Stimulated activated CD4-positive, alpha-beta T cell treated with anti-CD3 and anti-CD28 coated beads, Interleukin-2, amount 100 ng/mL, for 4 hours (primary cell): ENCODE measurements around the gene DCUN1D2.

Experiments
- DNase-seq: peaks from one replicate; pipeline ENCODE4 v3.0.0-alpha.2; 2020; ENCODE audit warnings: low read depth

The DCUN1D2 gene

GRCh38 chr13:113422807-113423519 is 67.5 kb downstream of the DCUN1D2 start:
- no peak for DNase-seq

DNA sequence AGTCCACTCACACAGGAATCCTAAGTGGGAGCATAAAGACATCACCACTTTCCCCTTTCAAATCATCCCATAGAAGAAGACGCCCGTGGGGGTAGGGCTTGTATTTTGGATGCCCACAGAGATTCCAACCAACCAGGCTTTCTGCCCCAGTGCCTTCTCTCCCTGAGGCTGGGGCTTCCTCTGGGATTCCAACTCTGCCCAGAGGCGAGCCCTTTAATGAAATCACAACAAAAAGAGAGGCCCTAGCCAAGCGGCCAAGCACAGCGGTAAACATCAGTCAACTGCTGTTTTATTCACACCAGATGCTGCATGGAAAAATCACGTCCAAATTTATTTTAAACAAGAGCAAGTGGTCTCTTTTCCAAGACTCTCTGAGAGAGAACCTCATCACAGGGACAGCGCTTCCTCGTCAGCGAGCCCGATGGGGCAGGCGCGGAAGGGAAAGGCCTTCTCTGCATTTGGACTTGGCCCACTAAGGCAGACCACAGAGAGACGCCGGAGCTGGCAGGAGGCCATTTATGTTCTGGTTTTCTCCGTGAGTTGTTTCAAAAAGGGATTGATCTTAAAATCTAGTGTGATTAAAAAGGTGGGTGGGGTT is 68.7 kb downstream of the DCUN1D2 start:
- no peak for DNase-seq

DNA sequence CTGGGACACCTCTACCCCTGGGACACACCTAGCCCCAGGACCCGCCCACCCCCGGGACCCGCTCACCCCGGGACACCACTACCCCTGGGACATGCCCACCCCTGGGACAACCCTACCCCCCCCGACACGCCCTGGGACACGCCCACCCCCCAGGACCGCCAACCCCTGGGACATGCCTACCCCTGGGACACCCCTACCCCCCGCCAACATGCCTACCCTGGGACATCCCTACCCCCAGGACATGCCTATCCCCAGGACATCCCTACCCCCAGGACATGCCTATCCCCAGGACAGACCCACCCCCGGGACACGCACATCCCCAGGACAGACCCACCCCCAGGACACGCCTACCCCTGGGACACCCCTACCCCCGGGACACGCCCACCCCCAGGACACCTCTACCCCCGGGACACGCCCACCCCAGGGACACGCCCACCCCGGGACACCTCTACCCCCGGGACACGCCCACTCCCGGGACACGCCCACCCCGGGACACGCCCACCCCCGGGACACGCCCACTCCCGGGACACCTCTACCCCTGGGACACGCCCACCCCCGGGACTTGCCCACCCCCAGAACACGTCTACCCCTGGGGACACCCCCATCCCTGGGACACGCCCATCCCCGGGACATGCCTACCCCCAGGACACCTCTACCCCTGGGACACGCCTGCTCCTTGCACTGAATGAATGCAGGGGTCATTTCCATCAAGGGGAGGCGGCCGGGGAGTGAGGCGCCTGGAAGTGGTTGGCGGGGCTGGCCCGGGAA is 69.5 kb downstream of the DCUN1D2 start:
- no peak for DNase-seq

- no peak for DNase-seq
These were observed 70.3 kb downstream of the DCUN1D2 start for GRCh38 chr13:113420232-113420631.

DNA sequence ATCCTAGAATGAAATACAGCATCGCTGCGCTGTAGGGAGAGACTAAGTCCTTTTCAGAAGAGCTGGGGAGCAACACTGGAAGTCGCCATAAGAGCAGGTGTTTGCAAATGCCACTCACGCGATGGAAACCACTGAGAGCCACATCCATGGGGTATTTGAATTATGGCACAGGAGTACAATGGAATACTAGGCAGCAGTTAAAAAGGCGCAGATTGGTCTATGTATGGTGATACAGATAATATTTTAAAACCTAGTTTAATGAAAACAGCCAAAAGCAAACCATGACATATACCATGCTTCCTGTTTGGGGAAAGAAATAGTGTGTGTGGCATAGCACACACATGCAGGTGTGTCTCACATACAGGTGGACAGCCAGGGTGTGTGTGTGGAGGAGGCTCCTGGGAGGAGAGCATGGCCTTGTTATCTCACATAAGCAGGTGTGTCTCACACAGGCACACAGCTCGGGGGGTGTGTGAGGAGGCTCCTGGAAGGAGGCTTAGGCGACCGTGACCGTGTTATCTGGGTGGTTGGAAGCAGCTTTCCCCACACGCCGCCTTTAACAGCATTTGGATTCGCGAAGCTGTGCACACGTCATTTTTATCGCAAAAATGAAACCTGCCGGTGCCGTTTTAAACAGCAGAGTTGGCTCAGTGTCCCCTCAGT is 70.8 kb downstream of the DCUN1D2 start:
- no peak for DNase-seq

DNA sequence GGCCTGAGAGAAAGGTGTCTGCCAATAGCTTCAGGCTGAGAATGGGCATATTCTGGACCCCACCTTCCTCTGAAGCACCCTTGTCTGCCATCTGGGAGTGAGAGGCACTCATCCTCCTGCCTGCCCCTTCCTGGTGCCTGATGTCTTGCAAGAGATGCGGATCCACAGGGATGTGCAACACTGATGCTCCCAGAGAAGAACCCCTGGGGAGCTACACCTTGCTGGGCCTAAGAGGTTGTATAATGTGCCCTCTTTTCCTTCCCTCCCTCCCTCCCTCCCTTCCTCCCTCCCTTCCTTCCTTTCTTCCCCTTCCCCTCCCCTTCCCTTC is 71.8 kb downstream of the DCUN1D2 start:
- DNase-seq: no peak

GRCh38 chr13:113417836-113418721 is 72.4 kb downstream of the DCUN1D2 start:
- no peak for DNase-seq

GRCh38 chr13:113417008-113417751 is 73.3 kb downstream of the DCUN1D2 start:
- no peak for DNase-seq

GRCh38 chr13:113415825-113416224 is 74.7 kb downstream of the DCUN1D2 start:
- DNase-seq: no peak

DNA sequence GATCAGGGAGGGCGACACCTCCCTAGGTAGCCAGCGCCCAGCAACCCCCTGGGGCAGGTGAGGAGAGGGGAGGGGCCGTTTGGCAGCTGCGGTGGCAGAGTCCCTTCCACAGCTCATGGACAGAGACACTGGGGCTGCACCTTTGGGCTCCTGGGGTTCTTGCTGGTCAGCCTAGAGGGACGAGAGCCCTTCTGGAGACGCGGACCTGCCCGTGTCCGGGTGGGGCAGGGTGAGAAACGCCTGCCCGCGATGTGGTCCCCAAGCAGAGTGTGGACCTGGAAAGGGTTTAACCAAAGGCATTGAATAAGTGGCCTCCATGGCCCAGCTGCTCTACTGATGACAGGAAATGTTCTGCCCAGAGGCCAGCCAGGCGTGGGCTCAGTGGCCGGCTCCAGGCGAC is 75.5 kb downstream of the DCUN1D2 start:
- DNase-seq: no peak

DNA sequence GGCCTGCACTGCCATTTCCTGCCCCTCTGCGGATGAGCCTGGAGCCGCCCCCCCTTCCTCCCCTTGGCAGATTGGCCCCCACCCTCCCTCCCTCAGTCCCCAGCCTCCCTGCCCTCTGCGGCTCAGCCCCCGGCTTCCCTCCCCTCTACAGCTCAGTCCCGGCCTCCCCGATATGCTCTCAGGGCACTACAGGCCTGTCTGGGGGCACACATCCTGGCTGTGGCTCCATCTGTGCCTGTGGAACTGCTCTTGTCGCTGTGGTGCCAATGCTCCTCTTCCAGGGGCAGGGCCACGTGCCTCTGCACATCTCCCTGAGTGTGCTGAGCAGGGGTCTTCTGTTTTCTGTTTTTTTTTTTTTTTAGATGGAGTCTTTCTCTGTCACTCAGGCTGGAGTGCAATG is 76.2 kb downstream of the DCUN1D2 start:
- no peak for DNase-seq

DNA sequence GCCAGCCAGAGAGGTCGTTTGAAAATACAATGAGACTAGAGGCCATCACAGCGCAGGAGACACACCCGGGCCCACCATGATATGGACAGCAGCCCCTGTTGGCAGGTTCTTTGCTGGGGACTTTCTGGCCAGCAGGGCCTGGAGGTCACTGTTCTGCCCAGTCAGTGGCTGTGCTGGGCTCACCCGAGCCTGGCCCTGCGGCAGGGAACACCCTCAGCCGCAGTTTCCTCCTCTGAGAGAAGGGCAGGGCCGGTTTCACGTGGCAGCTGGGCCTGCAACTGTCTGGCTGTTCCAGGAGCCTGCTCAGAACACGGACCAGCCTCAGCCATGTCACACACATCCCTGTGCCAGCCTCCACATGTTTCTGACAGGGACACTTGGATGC is 76.6 kb downstream of the DCUN1D2 start:
- DNase-seq: no peak

GRCh38 chr13:113413178-113413897 is 77.2 kb downstream of the DCUN1D2 start:
- no peak for DNase-seq

DNA sequence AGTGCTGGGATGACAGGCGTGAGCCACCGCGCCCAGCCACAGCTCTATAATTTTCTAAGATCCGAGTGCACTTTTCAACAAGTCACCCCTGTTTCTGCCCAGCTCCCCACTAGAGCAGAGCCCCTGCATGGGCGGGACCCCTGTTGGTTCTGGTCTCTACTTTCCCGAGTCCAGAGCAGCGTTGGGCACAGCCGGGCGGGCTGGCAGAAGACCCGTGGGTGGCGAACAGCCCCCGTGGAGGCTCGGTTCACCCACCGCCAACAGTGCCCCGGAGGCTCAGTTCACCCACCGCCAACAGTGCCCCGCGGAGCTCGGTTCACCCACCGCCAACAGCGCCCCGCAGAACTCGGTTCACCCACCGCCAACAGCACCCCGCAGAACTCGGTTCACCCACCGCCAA is 78.1 kb downstream of the DCUN1D2 start:
- no peak for DNase-seq

DNA sequence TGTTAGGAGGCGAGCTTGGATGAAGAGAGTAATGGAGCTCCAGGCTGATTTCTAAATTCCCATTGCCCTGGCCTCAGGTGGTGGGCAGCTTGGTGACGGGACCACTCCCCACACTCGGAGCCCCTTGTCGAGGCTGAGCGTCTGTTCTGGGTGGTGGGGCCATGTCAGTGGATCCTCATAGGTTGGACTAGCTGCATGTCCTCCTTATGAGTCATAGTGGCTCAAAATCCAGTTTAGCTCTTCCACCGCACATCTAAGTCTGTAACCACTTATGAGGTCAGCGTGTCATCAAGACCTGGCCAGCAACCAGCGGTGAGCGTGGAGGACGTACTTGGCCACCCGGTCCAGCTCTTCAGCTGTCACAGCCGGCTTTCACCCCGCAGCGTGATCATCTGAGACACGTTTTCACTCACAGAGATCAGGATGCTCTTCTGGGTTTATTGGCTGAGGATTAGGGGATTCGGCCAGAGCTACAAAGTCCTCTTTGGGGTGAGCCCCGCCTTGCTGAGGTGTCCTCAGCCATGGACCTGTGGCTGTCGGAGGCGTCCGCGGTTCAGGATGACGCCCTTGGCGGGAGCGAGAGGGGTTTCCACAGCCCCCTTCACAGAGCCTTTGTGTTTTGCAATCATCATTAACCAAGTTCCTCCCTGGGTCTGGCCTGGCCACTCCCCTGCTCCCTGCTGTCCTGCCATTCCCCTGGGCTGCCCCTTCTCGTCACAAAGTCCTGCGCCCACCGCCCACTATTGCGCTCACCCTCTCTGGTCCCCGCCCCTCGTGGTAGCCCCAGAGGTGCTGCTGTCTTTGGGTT is 79.1 kb downstream of the DCUN1D2 start:
- no peak for DNase-seq

GRCh38 chr13:113410472-113411201 is 79.9 kb downstream of the DCUN1D2 start:
- DNase-seq: no peak

GRCh38 chr13:113408562-113408961 is 81.9 kb downstream of the DCUN1D2 start:
- DNase-seq: no peak

- DNase-seq: no peak
These were observed 82.7 kb downstream of the DCUN1D2 start for GRCh38 chr13:113407531-113408393.
